CD14-positive monocyte (primary cell): ENCODE results near the gene CKS1B. TPM values are rescaled to one million over a fixed set of nuclear protein-coding genes. Genes with fewer than 3 reads are reported as not detected.

Experiments used
- DNase-seq, 3 donors: peaks; one replicate each; pipeline ENCODE4 v3.0.0-alpha.2; 2011 to 2022
- H2AFZ ChIP-seq: 2 replicates; pipeline ENCODE4 v1.6.0; 2012; ENCODE audit warnings: mild to moderate bottlenecking, low read depth, low read length, inconsistent platforms; ENCODE audit not compliant: insufficient read depth, poor library complexity, severe bottlenecking
- H3K27ac ChIP-seq, 2 donors: 1 replicate in 1 of 2; 2 replicates in 1 of 2; pipeline ENCODE4 v1.5.1; 2012 to 2013; ENCODE audit warnings: low read length in 2 of 2, control low read depth in 1 of 2, inconsistent platforms in 1 of 2, low read depth in 1 of 2, mild to moderate bottlenecking in 1 of 2
- H3K27me3 ChIP-seq, 2 donors: one replicate each; pipeline versions ENCODE4 v1.6.0 to v1.6.1; 2011 to 2013; ENCODE audit warnings: low read length in 2 of 2; ENCODE audit not compliant: control insufficient read depth in 2 of 2, insufficient read depth in 2 of 2
- H3K36me3 ChIP-seq, 2 donors: replicated peaks in 1 of 2; 1 replicate in 1 of 2; 2 replicates in 1 of 2; pipeline versions ENCODE4 v1.5.1 to v1.6.1; 2012 to 2013; ENCODE audit warnings: low read length in 2 of 2, control low read depth in 1 of 2, inconsistent platforms in 1 of 2, mild to moderate bottlenecking in 1 of 2; ENCODE audit not compliant: insufficient read depth in 2 of 2, control insufficient read depth in 1 of 2
- H3K4me1 ChIP-seq, 2 donors: 1 replicate in 1 of 2; 2 replicates in 1 of 2; pipeline versions ENCODE4 v1.5.1 to v1.6.1; 2012 to 2013; ENCODE audit warnings: low read length in 2 of 2, control low read depth in 1 of 2, inconsistent platforms in 1 of 2, mild to moderate bottlenecking in 1 of 2, moderate library complexity in 1 of 2; ENCODE audit not compliant: insufficient read depth in 2 of 2, control insufficient read depth in 1 of 2
- H3K4me2 ChIP-seq: replicated peaks from 2 replicates; pipeline ENCODE3; 2012; ENCODE audit warnings: low read length, moderate library complexity, mild to moderate bottlenecking; ENCODE audit not compliant: poor library complexity, severe bottlenecking; ENCODE audit errors: extremely low read depth
- H3K4me3 ChIP-seq, 3 experiments: fragments of 200-600 bp in 1 of 3; sonication (generic) in 1 of 3; replicated peaks in 1 of 3; 1 replicate in 2 of 3; 2 replicates in 1 of 3; pipeline ENCODE4 v1.5.1; 2011 to 2013; ENCODE audit warnings: low read length in 3 of 3, mild to moderate bottlenecking in 3 of 3, control low read depth in 2 of 3, low read depth in 2 of 3, inconsistent platforms in 1 of 3, moderate library complexity in 1 of 3
- H3K79me2 ChIP-seq: 2 replicates; pipeline ENCODE4 v1.6.0; 2012; ENCODE audit warnings: mild to moderate bottlenecking, control low read depth, inconsistent platforms, low read length, moderate library complexity; ENCODE audit not compliant: insufficient read depth
- H3K9ac ChIP-seq: 2 replicates; pipeline ENCODE4 v1.6.0; 2017; ENCODE audit warnings: low read length, mild to moderate bottlenecking; ENCODE audit not compliant: insufficient read depth, poor library complexity, severe bottlenecking
- H3K9me3 ChIP-seq, 2 donors: replicated peaks in 1 of 2; 1 replicate in 1 of 2; 2 replicates in 1 of 2; pipeline versions ENCODE4 v1.5.1 to v1.6.1; 2012 to 2013; ENCODE audit warnings: low read length in 2 of 2, control low read depth in 1 of 2; ENCODE audit not compliant: control insufficient read depth in 1 of 2, insufficient read depth in 1 of 2
- H4K20me1 ChIP-seq: 2 replicates; pipeline ENCODE4 v1.6.0; 2012; ENCODE audit warnings: mild to moderate bottlenecking, low read length, control low read depth, moderate library complexity; ENCODE audit not compliant: insufficient read depth
- H3K27ac Mint-ChIP-seq, 7 donors: one replicate each; pipeline ENCODE4 v1.8.0; 2020; ENCODE audit warnings: mild to moderate bottlenecking in 7 of 7, mixed read lengths in 7 of 7, moderate library complexity in 6 of 7, inconsistent platforms in 2 of 7
- H3K27me3 Mint-ChIP-seq, 3 donors: one replicate each; pipeline ENCODE4 v1.8.0; 2021 to 2022; ENCODE audit warnings: low read depth in 3 of 3, mild to moderate bottlenecking in 3 of 3, mixed read lengths in 3 of 3, moderate library complexity in 3 of 3, inconsistent platforms in 1 of 3
- H3K36me3 Mint-ChIP-seq, 2 donors: one replicate each; pipeline ENCODE4 v1.8.0; 2020; ENCODE audit warnings: mixed read lengths in 2 of 2, inconsistent platforms in 1 of 2, mild to moderate bottlenecking in 1 of 2
- H3K4me1 Mint-ChIP-seq: one replicate; pipeline ENCODE4 v1.8.0; 2020; ENCODE audit warnings: mild to moderate bottlenecking, mixed read lengths
- H3K4me3 Mint-ChIP-seq, 2 donors: one replicate each; pipeline ENCODE4 v1.8.0; 2020; ENCODE audit warnings: mild to moderate bottlenecking in 2 of 2, mixed read lengths in 2 of 2, moderate library complexity in 1 of 2
- H3K9me3 Mint-ChIP-seq, 7 donors: one replicate each; pipeline ENCODE4 v1.8.0; 2020 to 2022; ENCODE audit warnings: mixed read lengths in 7 of 7, mild to moderate bottlenecking in 6 of 7, moderate library complexity in 6 of 7, inconsistent platforms in 2 of 7
- CTCF ChIP-seq: fragments of 200-600 bp; IDR thresholded peaks from one replicate; pipeline ENCODE4 v1.8.0; 2022; ENCODE audit warnings: antibody characterized with exemption, mild to moderate bottlenecking
- WGBS: methylation state at CpG from one replicate; pipeline ENCODE4 v1.1.5; 2013; ENCODE audit warnings: missing lambda C conversion rate; ENCODE audit not compliant: insufficient coverage; 5-methylcytosine and 5-hydroxymethylcytosine counted together
- intact Hi-C, 2 donors: fragments of 100-400 bp; cut with micrococcal nuclease; formaldehyde crosslinking; loops; one replicate each; pipeline versions ENCODE4 v1.15.0 to v1.15.1; 2023
- polyA plus RNA-seq, 3 donors: library from polyadenylated mRNA; depleted of rRNA in 1 of 3; unstranded in 2 of 3; stranded (reverse) in 1 of 3; fragments of 300-500 nt in 2 of 3; fragments of >200 nt in 1 of 3; fragmentation: Illumina TruSeq in 2 of 3; gene quantifications; 1 replicate in 2 of 3; 2 replicates in 1 of 3; pipeline ENCODE4 v1.2.3, GENCODE V29; 2012 to 2021

Gene CKS1B
- polyA plus RNA-seq, 3 donors, result 9.4 to 22.6 (median 18.0) TPM

GRCh38 chr1:154926201-154926600 is 48.3 kb upstream of the CKS1B start:
- H2AFZ ChIP-seq, result no peak overlapping the region
- TF ChIP-seq CTCF, result no peak
- H3K36me3 ChIP-seq, result peaks cover 55 to 90% of the 10 kb centered on the region in 2 donors
- H3K27ac Mint-ChIP-seq, result peak overlapping the region in 1 of 7 donors; percentile 60
- H3K27me3 Mint-ChIP-seq, result peaks cover 0 to 5% (median 3%) of the 10 kb centered on the region in 3 donors
- no peak for DNase-seq
- H3K4me3 Mint-ChIP-seq, result no peak overlapping the region
- peaks cover 9% of the 10 kb centered on the region in 2 donors for H3K4me1 ChIP-seq
- H3K9me3 ChIP-seq, result no peaks in the 10 kb centered on the region
- intact Hi-C loops, result no loop called here
- no peak overlapping the region for H3K9ac ChIP-seq
- no peak overlapping the region for H3K4me2 ChIP-seq
- WGBS, result 32% methylated on average over 7 of the region's 13 CpGs
- no peaks in the 10 kb centered on the region for H3K27me3 ChIP-seq
- H3K4me1 Mint-ChIP-seq, result peaks cover 15% of the 10 kb centered on the region
- H3K27ac ChIP-seq, result peak overlapping the region in 1 of 2 donors; percentile 51
- H3K9me3 Mint-ChIP-seq, result no peaks in the 10 kb centered on the region
- no peaks in the 10 kb centered on the region for H3K79me2 ChIP-seq
- H3K36me3 Mint-ChIP-seq, result peaks cover 68 to 88% of the 10 kb centered on the region in 2 donors
- no peak overlapping the region for H3K4me3 ChIP-seq
- H4K20me1 ChIP-seq, result no peaks in the 10 kb centered on the region

GRCh38 chr1:154931940-154932487 is 42.5 kb upstream of the CKS1B start:
- H3K27ac Mint-ChIP-seq, result no peak overlapping the region
- DNase-seq, result no peak
- H3K79me2 ChIP-seq, result peaks cover 15% of the 10 kb centered on the region
- TF ChIP-seq CTCF, result no peak
- no peak overlapping the region for H3K9ac ChIP-seq
- peaks cover 33 to 47% of the 10 kb centered on the region in 2 donors for H3K36me3 Mint-ChIP-seq
- H3K4me1 ChIP-seq, result peaks cover 8 to 11% of the 10 kb centered on the region in 2 donors
- intact Hi-C loops, result loop anchor here in 1 of 2 donors (10.0 kb wide), 1 partner anchor 377 kb away; the partner anchor contains the start of gene UBE2Q1
- no peak overlapping the region for H3K4me3 Mint-ChIP-seq
- H3K27ac ChIP-seq, result no peak overlapping the region
- peaks cover 26% of the 10 kb centered on the region for H3K4me1 Mint-ChIP-seq
- H4K20me1 ChIP-seq, result no peaks in the 10 kb centered on the region
- H3K27me3 ChIP-seq, result no peaks in the 10 kb centered on the region
- peaks cover 0 to 4% (median 1%) of the 10 kb centered on the region in 3 donors for H3K27me3 Mint-ChIP-seq
- no peak overlapping the region for H3K4me3 ChIP-seq
- no peaks in the 10 kb centered on the region for H3K9me3 ChIP-seq
- H3K36me3 ChIP-seq, result peaks cover 24 to 49% of the 10 kb centered on the region in 2 donors
- no peak overlapping the region for H2AFZ ChIP-seq
- WGBS, result 98% methylated on average over 6 of the region's 11 CpGs
- no peak overlapping the region for H3K4me2 ChIP-seq
- no peaks in the 10 kb centered on the region for H3K9me3 Mint-ChIP-seq
